ENCODE results near the gene CPE.

GRCh38 chr4:165541851-165542459 lies 163.1 kb downstream of the CPE start:
- TF ChIP-seq CTCF (IDR thresholded peaks at IDR 0.05) (no peak), EP300 (IDR thresholded peaks at IDR 0.05) (no peak)

Data from tibial nerve (tissue), 4 donors.